ENCODE measurements around the gene PRKN.

The PRKN gene

GRCh38 chr6:161694995-161695394, 1032.6 kb downstream of the PRKN start:
- DNase-seq (ENCODE audit: low read depth in 2 of 3, low spot score in 2 of 3) = no peak

GRCh38 chr6:161686655-161687054, 1040.9 kb downstream of the PRKN start:
- DNase-seq (ENCODE audit: low read depth in 2 of 3, low spot score in 2 of 3) = no peak

GRCh38 chr6:161684731-161685475, 1042.7 kb downstream of the PRKN start:
- DNase-seq (ENCODE audit: low read depth in 2 of 3, low spot score in 2 of 3) = no peak

- no peak for DNase-seq (ENCODE audit: low read depth in 2 of 3, low spot score in 2 of 3)
These were observed 1044.2 kb downstream of the PRKN start for GRCh38 chr6:161683400-161683799.

- no peak for DNase-seq (ENCODE audit: low read depth in 2 of 3, low spot score in 2 of 3)
These were observed 1044.6 kb downstream of the PRKN start for GRCh38 chr6:161682982-161683381.

GRCh38 chr6:161679980-161680538, 1047.5 kb downstream of the PRKN start:
- no peak for DNase-seq (ENCODE audit: low read depth in 2 of 3, low spot score in 2 of 3)

- DNase-seq (ENCODE audit: low read depth in 2 of 3, low spot score in 2 of 3) = no peak
These were observed 1050.4 kb downstream of the PRKN start for GRCh38 chr6:161677188-161677587.

- no peak for DNase-seq (ENCODE audit: low read depth in 2 of 3, low spot score in 2 of 3)
These were observed 1051.0 kb downstream of the PRKN start for GRCh38 chr6:161676586-161676985.

- no peak for DNase-seq (ENCODE audit: low read depth in 2 of 3, low spot score in 2 of 3)
These were observed 1052.5 kb downstream of the PRKN start for GRCh38 chr6:161674930-161675682.

GRCh38 chr6:161673026-161673425, 1054.5 kb downstream of the PRKN start:
- no peak for DNase-seq (ENCODE audit: low read depth in 2 of 3, low spot score in 2 of 3)

GRCh38 chr6:161671117-161671516, 1056.4 kb downstream of the PRKN start:
- DNase-seq (ENCODE audit: low read depth in 2 of 3, low spot score in 2 of 3) = no peak

- DNase-seq (ENCODE audit: low read depth in 2 of 3, low spot score in 2 of 3) = no peak
These were observed 1058.9 kb downstream of the PRKN start for GRCh38 chr6:161668665-161669064.

GRCh38 chr6:161667957-161668356, 1059.6 kb downstream of the PRKN start:
- no peak for DNase-seq (ENCODE audit: low read depth in 2 of 3, low spot score in 2 of 3)

- DNase-seq (ENCODE audit: low read depth in 2 of 3, low spot score in 2 of 3) = no peak
These were observed 1063.9 kb downstream of the PRKN start for GRCh38 chr6:161663682-161664081.

- DNase-seq (ENCODE audit: low read depth in 2 of 3, low spot score in 2 of 3) = no peak
These were observed 1066.6 kb downstream of the PRKN start for GRCh38 chr6:161660666-161661571.

- no peak for DNase-seq (ENCODE audit: low read depth in 2 of 3, low spot score in 2 of 3)
These were observed 1069.4 kb downstream of the PRKN start for GRCh38 chr6:161658211-161658610.

GRCh38 chr6:161654209-161654608, 1073.4 kb downstream of the PRKN start:
- DNase-seq (ENCODE audit: low read depth in 2 of 3, low spot score in 2 of 3) = no peak

- DNase-seq (ENCODE audit: low read depth in 2 of 3, low spot score in 2 of 3) = no peak
These were observed 1075.6 kb downstream of the PRKN start for GRCh38 chr6:161651949-161652348.

- no peak for DNase-seq (ENCODE audit: low read depth in 2 of 3, low spot score in 2 of 3)
These were observed 1077.7 kb downstream of the PRKN start for GRCh38 chr6:161649841-161650240.

- no peak for DNase-seq (ENCODE audit: low read depth in 2 of 3, low spot score in 2 of 3)
These were observed 1078.5 kb downstream of the PRKN start for GRCh38 chr6:161649068-161649467.

- DNase-seq (ENCODE audit: low read depth in 2 of 3, low spot score in 2 of 3) = no peak
These were observed 1080.3 kb downstream of the PRKN start for GRCh38 chr6:161647234-161647633.

All from activated CD8-positive, alpha-beta memory T cell treated with anti-CD3 and anti-CD28 coated beads for 48 hours (primary cell).